Transverse colon (tissue), 4 donors: ENCODE results near the gene HIVEP3. TPM values are rescaled to one million over a fixed set of nuclear protein-coding genes. Genes with fewer than 3 reads are reported as not detected.
"Not testable (repeated sequence)": the region's sequence is repeated elsewhere in the genome, so short reads cannot be mapped to it uniquely, and the experiment has no call there.

Experiments
- DNase-seq: peaks from one replicate; pipeline ENCODE4 v3.0.0-alpha.2; 2019
- H3K27ac ChIP-seq, 4 donors: fragments of 200-600 bp; sonication (generic); 2 replicates each; pipeline ENCODE4 v1.5.1; 2016 to 2018; ENCODE audit warnings: inconsistent platforms in 4 of 4
- H3K27me3 ChIP-seq: fragments of 200-600 bp; sonication (generic); 2 replicates; pipeline ENCODE4 v1.5.1; 2017; ENCODE audit warnings: inconsistent platforms
- H3K36me3 ChIP-seq, 4 donors: fragments of 200-600 bp; sonication (generic); 2 replicates each; pipeline ENCODE4 v1.5.1; 2017 to 2019; ENCODE audit warnings: inconsistent platforms in 4 of 4
- H3K4me1 ChIP-seq, 4 donors: fragments of 200-600 bp; sonication (generic); 2 replicates each; pipeline ENCODE4 v1.5.1; 2017 to 2020; ENCODE audit warnings: inconsistent platforms in 4 of 4
- H3K4me3 ChIP-seq, 4 donors: fragments of 200-600 bp; sonication (generic); 1 replicate in 1 of 4; 2 replicates in 3 of 4; pipeline versions ENCODE4 v1.5.1 to v1.6.1; 2017 to 2019; ENCODE audit warnings: inconsistent platforms in 4 of 4
- H3K9me3 ChIP-seq, 2 donors: fragments of 200-600 bp; sonication (generic); 2 replicates each; pipeline ENCODE4 v1.5.1; 2017 to 2019; ENCODE audit warnings: inconsistent platforms in 2 of 2
- CTCF ChIP-seq, 5 experiments: fragments of 200-600 bp in 3 of 5; fragments of 450-650 bp in 2 of 5; sonication (generic) in 3 of 5; IDR thresholded peaks; 1 replicate in 2 of 5; 2 replicates in 3 of 5; pipeline ENCODE4 v1.5.1; 2016 to 2017; ENCODE audit warnings: antibody characterized with exemption in 5 of 5, inconsistent platforms in 3 of 5, mild to moderate bottlenecking in 2 of 5, moderate library complexity in 1 of 5
- EP300 ChIP-seq: sonication (generic); formaldehyde crosslinking; IDR thresholded peaks from one replicate; pipeline ENCODE4 v1.6.1; 2017; ENCODE audit warnings: antibody characterized with exemption, low read depth
- POLR2A ChIP-seq: fragments of 450-650 bp; IDR thresholded peaks from one replicate; pipeline ENCODE4 v1.6.1; 2016; ENCODE audit warnings: antibody characterized with exemption, mild to moderate bottlenecking, moderate library complexity
- POLR2AphosphoS5 ChIP-seq, 3 donors: sonication (generic); formaldehyde crosslinking; IDR thresholded peaks; one replicate each; pipeline ENCODE4 v1.6.1; 2016; ENCODE audit warnings: antibody characterized with exemption in 3 of 3
- WGBS, 2 donors: methylation state at CpG; one replicate each; pipeline ENCODE4 v1.1.5; 2018; ENCODE audit warnings: low coverage in 1 of 2; 5-methylcytosine and 5-hydroxymethylcytosine counted together
- in situ Hi-C, 4 donors: fragments of 200-750 bp; cut with MboI; loops; one replicate each; pipeline versions ENCODE4 v1.15.0 to v1.15.1; 2017; ENCODE audit warnings: low sequenced_read_pairs in 3 of 4, low pct_ligation_motif_present in 1 of 4, low pct_unique_long_range_greater_than_20kb in 1 of 4
- intact Hi-C: fragments of 100-400 bp; cut with DNase I; formaldehyde crosslinking; loops from one replicate; pipeline ENCODE4 v1.15.1; 2023; ENCODE audit warnings: low total_unique reads
- total RNA-seq, 4 donors: library from RNA; depleted of rRNA; stranded (reverse); fragments of >200 nt; gene quantifications; one replicate each; pipeline ENCODE4 v1.1.0, GENCODE V29; 2016

The HIVEP3 gene
- total RNA-seq, 4 donors from 2014 or later: 3.7 to 15.0 (median 5.2) TPM

GRCh38 chr1:41927118-41927517, 8.4 kb upstream of the HIVEP3 start:
- Histone ChIP-seq H3K27me3 (no peaks in the 10 kb centered on the region), H3K4me1 (no peaks in the 10 kb centered on the region), H3K27ac (no peak overlapping the region), H3K4me3 (no peak overlapping the region), H3K36me3 (no peaks in the 10 kb centered on the region), H3K9me3 (no peaks in the 10 kb centered on the region)
- no peak for DNase-seq
- intact Hi-C loops (loop anchor here (1.0 kb wide), 1 partner anchor 45 kb away; no protein-coding TSS in a partner anchor), in situ Hi-C loops (no loop called here)
- TF ChIP-seq EP300: no peak
- no peak for TF ChIP-seq POLR2AphosphoS5 (IDR thresholded peaks at IDR 0.05)
- no peak for TF ChIP-seq POLR2A
- TF ChIP-seq CTCF (IDR thresholded peaks at IDR 0.05): no peak

- 45% methylated on average over 1 of the region's 1 CpG; no CpG with 5 or more reads in 1 of the 2 donors for WGBS, 2 donors
- DNase-seq: no peak
- in situ Hi-C loops: no loop called here
- TF ChIP-seq EP300: no peak
- Histone ChIP-seq H3K36me3 (no peaks in the 10 kb centered on the region), H3K27ac (no peak overlapping the region), H3K27me3 (no peaks in the 10 kb centered on the region), H3K4me1 (no peaks in the 10 kb centered on the region), H3K9me3 (no peaks in the 10 kb centered on the region), H3K4me3 (no peak overlapping the region)
- intact Hi-C loops: no loop called here
Observed at GRCh38 chr1:41925712-41926111, 7.0 kb upstream of the HIVEP3 start.

GRCh38 chr1:41924911-41925310, 6.2 kb upstream of the HIVEP3 start:
- no peak for DNase-seq
- intact Hi-C loops (no loop called here), in situ Hi-C loops (no loop called here)
- H3K27ac ChIP-seq: no peak overlapping the region
- H3K9me3 ChIP-seq: no peaks in the 10 kb centered on the region
- no peak overlapping the region for H3K4me3 ChIP-seq
- H3K36me3 ChIP-seq: no peaks in the 10 kb centered on the region
- no peak for TF ChIP-seq CTCF (IDR thresholded peaks at IDR 0.05)
- no peak for TF ChIP-seq EP300
- TF ChIP-seq POLR2AphosphoS5 (IDR thresholded peaks at IDR 0.05): no peak
- no peak for TF ChIP-seq POLR2A
- 38 to 45% methylated on average over 1 to 2 of the region's 2 CpGs for WGBS, 2 donors
- no peaks in the 10 kb centered on the region for H3K27me3 ChIP-seq
- no peaks in the 10 kb centered on the region for H3K4me1 ChIP-seq

- H3K36me3 ChIP-seq, H3K9me3 ChIP-seq, in situ Hi-C loops, H3K27me3 ChIP-seq, DNase-seq, H3K27ac ChIP-seq, intact Hi-C loops, H3K4me3 ChIP-seq: not testable (repeated sequence)
- H3K4me1 ChIP-seq: peaks cover 11 to 28% (median 20%) of the 10 kb centered on the region in 4 donors
- 86 to 100% methylated on average over 1 to 2 of the region's 2 CpGs for WGBS, 2 donors
Observed at GRCh38 chr1:41921271-41921670, 2.5 kb upstream of the HIVEP3 start.

GRCh38 chr1:41920658-41921057, 1.9 kb upstream of the HIVEP3 start:
- Histone ChIP-seq H3K27ac (no peak overlapping the region), H3K4me1 (peaks cover 14 to 31% (median 24%) of the 10 kb centered on the region in 4 donors), H3K4me3 (no peak overlapping the region), H3K36me3 (no peaks in the 10 kb centered on the region), H3K27me3 (no peaks in the 10 kb centered on the region), H3K9me3 (no peaks in the 10 kb centered on the region)
- TF ChIP-seq POLR2A (no peak), CTCF (IDR thresholded peaks at IDR 0.05) (no peak), POLR2AphosphoS5 (IDR thresholded peaks at IDR 0.05) (no peak), EP300 (no peak)
- DNase-seq: no peak
- in situ Hi-C loops: no loop called here
- WGBS, 2 donors: 90% methylated on average over 2 of the region's 2 CpGs; no CpG with 5 or more reads in 1 of the 2 donors
- intact Hi-C loops: no loop called here
